HG03108 (cell line): ENCODE results near the gene NEK2.
A peak's percentile ranks its signal among the peaks of the same experiment; 100 is the strongest.
"Not testable (repeated sequence)": the region's sequence is repeated elsewhere in the genome, so short reads cannot be mapped to it uniquely, and the experiment has no call there.

ENCODE experiments used
- ATAC-seq: cut with Tn5 transposase; IDR thresholded peaks from one replicate; pipeline ENCODE4 v1.9.1; 2021; ENCODE audit warnings: moderate library complexity; ENCODE audit not compliant: unreplicated experiment

Gene NEK2

GRCh38 chr1:211634461-211634860 is 41.0 kb downstream of the NEK2 start:
- no peak for ATAC-seq

GRCh38 chr1:211633524-211633846 is 41.9 kb downstream of the NEK2 start:
- ATAC-seq, result no peak

- ATAC-seq, result no peak
Measured at GRCh38 chr1:211632808-211633523, 42.5 kb downstream of the NEK2 start.

- ATAC-seq, result peak; percentile 59
Measured at GRCh38 chr1:211632117-211632807, 43.2 kb downstream of the NEK2 start.

- ATAC-seq, result no peak
Measured at GRCh38 chr1:211631168-211631567, 44.3 kb downstream of the NEK2 start.

GRCh38 chr1:211630236-211631081 is 45.0 kb downstream of the NEK2 start:
- no peak for ATAC-seq

DNA sequence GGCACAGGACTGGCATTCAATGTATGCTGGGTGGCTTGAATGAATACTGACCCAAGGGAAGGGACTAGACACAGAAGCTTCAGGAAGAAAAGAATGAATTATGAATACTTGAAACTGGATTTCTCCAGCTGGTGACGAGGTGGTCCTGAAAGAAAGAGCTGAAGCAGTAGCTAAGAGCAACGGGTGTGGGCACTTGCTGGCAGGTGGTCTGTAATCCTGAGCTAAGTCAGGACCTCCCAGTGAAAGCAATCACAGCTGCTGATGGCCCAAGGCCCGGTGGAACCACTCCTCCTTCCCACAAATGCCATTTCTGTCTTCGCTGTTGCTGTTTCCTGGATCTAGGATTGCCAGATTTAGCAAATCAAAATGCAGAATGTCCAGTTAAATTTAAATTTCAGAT is 47.0 kb downstream of the NEK2 start:
- ATAC-seq, result no peak

DNA sequence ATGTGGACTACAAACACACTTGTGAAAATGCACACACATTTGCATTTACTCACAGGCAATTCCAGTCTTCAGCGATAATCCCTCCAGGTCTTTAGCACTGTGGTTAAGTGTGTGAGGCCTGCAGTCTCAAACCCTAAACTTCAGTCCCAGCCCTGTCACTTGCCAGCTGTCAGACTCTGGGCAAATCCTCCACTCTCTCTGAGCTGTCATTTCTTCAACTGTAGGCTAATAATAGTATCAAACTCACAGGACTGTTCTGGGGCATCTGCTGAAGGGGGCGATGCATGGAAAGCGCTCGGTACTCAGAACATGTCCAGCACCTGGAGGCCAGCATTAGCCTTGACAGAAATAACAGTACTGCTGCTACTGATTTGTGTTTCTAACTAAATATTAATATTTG is 48.2 kb downstream of the NEK2 start:
- no peak for ATAC-seq

DNA sequence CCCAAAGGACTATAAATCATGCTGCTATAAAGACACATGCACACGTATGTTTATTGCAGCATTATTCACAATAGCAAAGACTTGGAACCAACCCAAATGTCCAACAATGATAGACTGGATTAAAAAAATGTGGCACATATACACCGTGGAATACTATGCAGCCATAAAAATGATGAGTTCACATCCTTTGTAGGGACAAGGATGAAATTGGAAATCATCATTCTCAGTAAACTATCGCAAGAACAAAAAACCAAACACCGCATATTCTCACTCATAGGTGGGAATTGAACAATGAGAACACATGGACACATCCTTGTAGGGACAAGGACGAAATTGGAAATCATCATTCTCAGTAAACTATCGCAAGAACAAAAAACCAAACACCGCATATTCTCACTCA is 49.6 kb downstream of the NEK2 start:
- ATAC-seq, result not testable (repeated sequence)

DNA sequence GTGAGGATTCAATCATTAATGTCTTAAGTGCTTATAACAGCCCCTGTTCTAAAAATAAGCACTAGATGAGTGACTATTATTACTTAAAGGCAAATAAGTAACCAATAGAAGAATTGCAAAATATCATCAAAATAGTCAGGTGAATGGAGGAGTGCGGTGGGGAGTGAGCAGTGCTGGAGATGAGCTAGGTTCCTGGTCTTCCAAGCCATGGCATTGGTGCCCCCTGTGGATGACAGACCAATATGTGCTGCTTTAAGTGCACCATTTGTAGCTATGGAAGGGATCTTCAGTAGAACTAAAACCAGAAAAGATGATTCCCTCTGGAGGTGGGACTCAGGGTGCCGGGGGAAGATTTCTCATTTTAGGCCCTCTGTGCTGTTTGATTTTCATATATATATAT is 50.4 kb downstream of the NEK2 start:
- ATAC-seq, result no peak

- ATAC-seq, result no peak
Measured at GRCh38 chr1:211623515-211623914, 51.9 kb downstream of the NEK2 start.

DNA sequence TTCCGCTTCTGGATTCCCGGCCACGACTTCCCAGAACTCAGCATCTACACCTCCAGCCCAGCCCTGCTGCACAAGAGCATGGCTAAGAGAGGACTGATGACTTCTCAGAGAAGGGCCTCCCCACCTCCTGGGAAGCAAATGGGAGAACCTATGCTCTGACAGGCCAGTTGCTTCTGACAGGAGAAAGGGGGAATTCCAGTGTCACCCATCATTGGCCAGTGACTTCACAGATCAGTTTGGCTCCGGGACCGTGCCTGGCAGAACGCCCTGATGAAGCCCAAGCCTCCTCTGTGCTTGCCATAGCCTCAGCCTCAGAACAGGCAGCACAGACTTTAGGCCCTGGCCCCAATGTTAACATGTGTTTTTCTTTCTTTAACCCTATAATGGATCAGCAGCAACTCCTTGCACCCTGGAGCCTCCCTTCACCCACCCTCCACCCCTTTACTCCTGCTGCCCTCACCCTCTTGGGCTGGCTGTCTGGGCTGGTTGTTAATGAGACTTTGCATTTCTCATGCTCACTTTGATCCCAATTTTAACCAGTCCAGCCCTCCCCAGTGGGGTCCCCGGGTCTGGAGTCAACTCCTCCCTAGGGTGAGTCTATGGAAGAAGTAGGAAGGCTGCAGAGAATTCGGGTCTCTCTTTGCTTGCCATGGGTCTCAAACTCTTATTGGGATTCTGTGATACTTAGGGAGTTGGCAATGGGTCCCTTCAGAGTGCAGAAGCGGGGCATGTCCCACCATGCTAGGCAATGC is 53.8 kb downstream of the NEK2 start:
- no peak for ATAC-seq

- ATAC-seq, result no peak
Measured at GRCh38 chr1:211620097-211620496, 55.3 kb downstream of the NEK2 start.

- ATAC-seq, result no peak
Measured at GRCh38 chr1:211619033-211619996, 56.1 kb downstream of the NEK2 start.

GRCh38 chr1:211616965-211617297 is 58.5 kb downstream of the NEK2 start:
- no peak for ATAC-seq

- no peak for ATAC-seq
Measured at GRCh38 chr1:211616231-211616964, 59.0 kb downstream of the NEK2 start.

DNA sequence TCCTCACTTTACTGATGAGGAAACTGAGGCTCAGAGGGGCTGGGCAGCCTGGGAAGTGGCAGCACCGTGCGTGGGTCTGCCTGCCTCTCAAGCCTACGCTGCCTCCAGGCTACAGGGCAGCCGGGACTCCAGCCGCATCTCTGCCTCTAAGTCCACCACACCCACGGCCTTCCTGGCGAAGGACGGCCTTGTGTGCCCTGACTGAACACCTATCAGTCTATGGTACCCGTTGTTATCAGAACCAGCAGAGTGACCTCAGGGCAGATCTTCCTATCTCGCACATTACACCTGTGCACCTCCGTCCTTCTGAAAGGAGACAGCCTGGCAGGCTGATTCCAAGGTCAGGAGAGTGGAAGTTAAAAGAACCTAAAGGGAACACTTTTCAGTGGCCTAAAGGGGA is 60.8 kb downstream of the NEK2 start:
- ATAC-seq, result no peak

DNA sequence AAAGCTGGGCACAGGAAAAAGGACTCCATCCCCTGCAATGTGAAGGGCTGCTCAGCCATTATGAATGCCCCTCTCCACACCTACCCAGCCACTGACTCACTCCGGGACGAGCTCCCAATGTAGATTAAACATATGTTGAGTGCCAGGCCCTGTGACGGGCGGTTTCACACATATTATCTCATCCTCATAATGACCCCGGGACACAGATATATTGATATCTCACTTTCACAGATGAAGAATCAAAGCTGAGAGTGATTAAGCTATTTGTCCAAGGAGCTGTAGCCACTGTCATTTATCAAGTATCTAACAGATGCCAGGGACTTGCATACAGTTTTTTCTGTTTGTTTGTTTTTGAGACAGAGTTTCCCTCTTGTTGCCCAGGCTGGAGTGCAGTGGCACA is 61.5 kb downstream of the NEK2 start:
- no peak for ATAC-seq

DNA sequence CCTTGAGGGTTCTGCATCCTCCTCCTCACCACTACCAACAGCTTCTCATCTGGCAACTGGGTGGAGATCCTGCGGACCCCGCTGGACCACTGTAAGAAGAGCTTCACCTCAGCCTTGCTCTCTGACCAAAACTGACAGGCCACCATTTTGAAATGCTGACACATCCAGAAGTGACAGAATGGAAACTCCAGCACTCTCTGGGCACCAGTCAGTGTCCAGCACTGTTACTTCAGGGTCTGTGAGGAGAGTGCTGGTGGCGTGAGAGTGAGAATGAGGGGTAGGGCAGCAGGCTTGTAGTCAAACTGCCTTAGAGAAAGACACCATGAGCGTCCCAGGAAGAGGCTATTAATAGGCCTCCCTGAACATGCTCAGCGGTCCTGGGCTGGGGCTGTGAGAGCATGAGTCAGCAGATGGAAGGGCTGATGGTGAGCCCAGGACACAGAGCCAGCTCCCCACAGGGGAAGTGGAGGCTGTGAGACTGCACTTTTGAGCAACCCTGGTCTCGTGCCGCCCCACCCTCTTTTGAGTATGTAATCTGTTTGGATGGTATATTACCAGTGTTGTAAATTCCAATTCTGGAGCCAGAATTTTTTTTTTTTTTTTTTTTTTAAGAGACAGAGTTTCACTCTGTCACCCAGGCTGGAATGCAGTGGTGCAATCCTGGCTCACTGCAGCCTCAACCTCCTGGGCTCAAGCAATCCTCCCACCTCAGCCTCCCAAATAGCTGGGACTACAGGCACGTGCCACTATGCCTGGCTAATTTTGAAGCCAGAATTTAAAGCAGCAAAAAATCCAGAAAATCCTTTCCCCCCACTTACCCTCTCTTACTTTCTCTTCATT is 62.1 kb downstream of the NEK2 start:
- no peak for ATAC-seq
